K562 (cell line): ENCODE results near the gene ZFHX2. TPM values are rescaled to one million over a fixed set of nuclear protein-coding genes. Genes with fewer than 3 reads are reported as not detected.

Experiments
- CREM ChIP-seq: IDR thresholded peaks from 2 replicates; pipeline ENCODE4 v1.6.1; 2014; ENCODE audit warnings: antibody characterized with exemption, low read depth
- E2F6 ChIP-seq, 2 experiments: IDR thresholded peaks; 2 replicates each; pipeline ENCODE4 v1.6.1; 2011; ENCODE audit warnings: borderline replicate concordance in 1 of 2, control low read depth in 1 of 2, low read depth in 1 of 2, low read length in 1 of 2, mild to moderate bottlenecking in 1 of 2, mixed read lengths in 1 of 2, moderate library complexity in 1 of 2; ENCODE audit not compliant: insufficient read depth in 1 of 2, insufficient read length in 1 of 2, poor library complexity in 1 of 2, severe bottlenecking in 1 of 2; ENCODE audit errors: extremely low read depth in 1 of 2
- FOS ChIP-seq: IDR thresholded peaks from 3 replicates; pipeline ENCODE4 v1.6.1; 2011; ENCODE audit not compliant: insufficient read length; ENCODE audit errors: extremely low read depth
- HNRNPK ChIP-seq: fragments of 200-400 bp; formaldehyde crosslinking; IDR thresholded peaks from one replicate; pipeline ENCODE4 v1.6.1; 2018; ENCODE audit warnings: mild to moderate bottlenecking, low read depth, low read length; ENCODE audit not compliant: poor library complexity, severe bottlenecking
- MAZ ChIP-seq, 2 experiments: fragments of 450-650 bp in 1 of 2; sonication (generic) in 1 of 2; formaldehyde crosslinking; IDR thresholded peaks in 1 of 2; conservative IDR thresholded peaks in 1 of 2; 2 replicates each; pipeline versions ENCODE4 v1.4.0 to v1.5.0; 2020; ENCODE audit warnings: mild to moderate bottlenecking in 1 of 2, missing genetic modification reagents in 1 of 2
- MTF1 ChIP-seq: fragments of 250-450 bp; sonication (Bioruptor Pico); IDR thresholded peaks from 2 replicates; pipeline ENCODE4 v1.9.0; 2021; ENCODE audit warnings: moderate library complexity, mild to moderate bottlenecking, inconsistent platforms, borderline replicate concordance
- NKRF ChIP-seq: fragments of 450-650 bp; IDR thresholded peaks from 2 replicates; pipeline ENCODE4 v1.6.1; 2016; ENCODE audit warnings: borderline replicate concordance
- RERE ChIP-seq: sonication (generic); formaldehyde crosslinking; IDR thresholded peaks from 2 replicates; pipeline ENCODE4 v1.8.0; 2023; ENCODE audit warnings: missing genetic modification reagents, mild to moderate bottlenecking, borderline replicate concordance
- SIX5 ChIP-seq, 2 experiments: IDR thresholded peaks; 2 replicates each; pipeline ENCODE4 v1.6.1; 2011; ENCODE audit warnings: low read length in 2 of 2, borderline replicate concordance in 1 of 2, low read depth in 1 of 2, mild to moderate bottlenecking in 1 of 2, moderate library complexity in 1 of 2; ENCODE audit not compliant: insufficient read depth in 1 of 2
- SMAD2 ChIP-seq: fragments of 150-350 bp; IDR thresholded peaks from 2 replicates; pipeline ENCODE4 v1.6.1; 2014; ENCODE audit warnings: low read depth, mild to moderate bottlenecking, low read length
- SREBF1 ChIP-seq: fragments of 150-350 bp; IDR thresholded peaks from 2 replicates; pipeline ENCODE4 v1.6.1; 2014; ENCODE audit warnings: antibody characterized with exemption, low read depth, low read length, borderline replicate concordance
- VEZF1 ChIP-seq: fragments of 200-800 bp; sonication (Bioruptor generic); IDR thresholded peaks from 2 replicates; pipeline ENCODE4 v1.6.1; 2017; ENCODE audit warnings: missing genetic modification characterization, missing compliant biosample characterization
- ZBTB7A ChIP-seq: IDR thresholded peaks from 2 replicates; pipeline ENCODE4 v1.6.1; 2011; ENCODE audit warnings: low read depth, mild to moderate bottlenecking, low read length, moderate library complexity, borderline replicate concordance; ENCODE audit not compliant: control insufficient read depth
- polyA plus RNA-seq, 8 experiments: library from polyadenylated mRNA; depleted of rRNA in 4 of 8; stranded (reverse) in 5 of 8; unstranded in 3 of 8; fragments of >200 nt; fragmentation: Nextera tagmentation in 2 of 8; fragmentation: Illumina TruSeq in 1 of 8; extraction: Ambion mirVana in 2 of 8; extraction: Trizol in 1 of 8; gene quantifications; 2 replicates each; pipeline versions ENCODE4 v1.2.1 to v1.2.3, GENCODE V29; 2011 to 2014; ENCODE audit warnings: inconsistent platforms in 1 of 8, missing spikeins in 1 of 8
- total RNA-seq, 7 experiments: library from RNA; depleted of rRNA in 6 of 7; stranded (reverse); fragments of >200 nt in 6 of 7; fragmentation: Illumina TruSeq in 2 of 7; extraction: Trizol in 2 of 7; gene quantifications; 2 replicates each; pipeline versions ENCODE4 v1.2.1 to v1.2.3, GENCODE V29; 2011 to 2021; ENCODE audit warnings: low replicate concordance in 1 of 7

ZFHX2 gene
- total and polyA plus RNA-seq, 9 of the 15 experiments (the other 6 are each of a cell fraction or from before 2014, with no cell fraction given) = 0.06 to 0.11 (median 0.11) TPM; not detected in 4

GRCh38 chr14:23551266-23552028, at the start of gene ZFHX2 (continued):
- no peak for TF ChIP-seq SREBF1
- TF ChIP-seq MTF1 = no peak
- TF ChIP-seq CREM = 0 out of 2 replicates have a peak, but pooled peaks have one; percentile 12
- peak; percentile 35; the same call in 1 of the 2 replicates for TF ChIP-seq ZBTB7A
- peak in 1 of 2 experiments; percentile 34 for TF ChIP-seq E2F6 (IDR thresholded peaks at IDR 0.05; ENCODE audit: borderline replicate concordance in 1 of 2, extremely low read depth in 1 of 2, insufficient read depth in 1 of 2, insufficient read length in 1 of 2, low read depth in 1 of 2, low read length in 1 of 2, poor library complexity in 1 of 2, severe bottlenecking in 1 of 2)
- TF ChIP-seq RERE (CRISPR knock-in tag) = no peak
- TF ChIP-seq FOS = no peak
- TF ChIP-seq MAZ (CRISPR knock-in tag; conservative IDR thresholded peaks at IDR 0.05 in 1 of 2, IDR thresholded peaks at IDR 0.05 in 1 of 2) = 0 out of 4 replicates have a peak, but pooled peaks of 1 of the 2 experiments have one; percentile 15
- peak; percentile 50; the same call in 1 of the 2 replicates for TF ChIP-seq VEZF1 (CRISPR knock-in tag)
- no peak for TF ChIP-seq HNRNPK
- no peak for TF ChIP-seq NKRF
- TF ChIP-seq SMAD2 = no peak
- TF ChIP-seq SIX5 (IDR thresholded peaks at IDR 0.05; ENCODE audit: borderline replicate concordance in 1 of 2, insufficient read depth in 1 of 2, low read depth in 1 of 2, low read length in 2 of 2) = peak; percentile 22 to 46; a peak in 2 of 4 replicates
